OCI-LY7 (cell line): ENCODE measurements around the gene ENSA.

Source experiments
- CTCF ChIP-seq: fragments of 200-600 bp; sonication (generic); conservative IDR thresholded peaks from 2 replicates; pipeline ENCODE4 v1.5.1; 2014; ENCODE audit warnings: mild to moderate bottlenecking, antibody characterized with exemption, low read length, moderate library complexity, mixed read lengths
- EZH2phosphoT487 ChIP-seq: fragments of 200-600 bp; sonication (generic); IDR thresholded peaks from 2 replicates; pipeline ENCODE4 v1.6.1; 2018; ENCODE audit warnings: low read depth, borderline replicate concordance, mild to moderate bottlenecking, mixed run types, antibody characterized with exemption, low read length, moderate library complexity, mixed read lengths

- no peak for TF ChIP-seq CTCF
- no peak for TF ChIP-seq EZH2phosphoT487
Measured at GRCh38 chr1:150576794-150577556, 52.4 kb downstream of the ENSA start.
